ENCODE results near the gene VSTM2L. TPM values are rescaled to one million over a fixed set of nuclear protein-coding genes. Genes with fewer than 3 reads are reported as not detected.

Gene VSTM2L
- total RNA-seq, 1 donor: 1.4 TPM

GRCh38 chr20:37986873-37987601 lies 84.1 kb downstream of the VSTM2L start:
- DNase-seq (ENCODE audit: low read depth): peak; percentile 60
- TF ChIP-seq CTCF (IDR thresholded peaks at IDR 0.05; ENCODE audit: insufficient read depth, low read length): no peak
- no peak overlapping the region for H3K4me3 ChIP-seq (ENCODE audit: low read depth, low read length)

- DNase-seq (ENCODE audit: low read depth): peak; percentile 25
- H3K4me3 ChIP-seq (ENCODE audit: low read depth, low read length): no peak overlapping the region
- no peak for TF ChIP-seq CTCF (IDR thresholded peaks at IDR 0.05; ENCODE audit: insufficient read depth, low read length)
Observed at GRCh38 chr20:37987602-37988290, 84.8 kb downstream of the VSTM2L start.

GRCh38 chr20:37988306-37988954 lies 85.5 kb downstream of the VSTM2L start:
- TF ChIP-seq CTCF (IDR thresholded peaks at IDR 0.05; ENCODE audit: insufficient read depth, low read length): no peak
- no peak for DNase-seq (ENCODE audit: low read depth)
- no peak overlapping the region for H3K4me3 ChIP-seq (ENCODE audit: low read depth, low read length)

GRCh38 chr20:37989601-37990295 lies 86.8 kb downstream of the VSTM2L start:
- H3K4me3 ChIP-seq (ENCODE audit: low read depth, low read length): no peak overlapping the region
- DNase-seq (ENCODE audit: low read depth): no peak
- no peak for TF ChIP-seq CTCF (IDR thresholded peaks at IDR 0.05; ENCODE audit: insufficient read depth, low read length)

GRCh38 chr20:37990571-37991151 lies 87.7 kb downstream of the VSTM2L start:
- DNase-seq (ENCODE audit: low read depth): peak; percentile 56
- no peak overlapping the region for H3K4me3 ChIP-seq (ENCODE audit: low read depth, low read length)
- no peak for TF ChIP-seq CTCF (IDR thresholded peaks at IDR 0.05; ENCODE audit: insufficient read depth, low read length)

GRCh38 chr20:37991157-37991866 lies 88.4 kb downstream of the VSTM2L start:
- H3K4me3 ChIP-seq (ENCODE audit: low read depth, low read length): no peak overlapping the region
- DNase-seq (ENCODE audit: low read depth): no peak
- TF ChIP-seq CTCF (IDR thresholded peaks at IDR 0.05; ENCODE audit: insufficient read depth, low read length): no peak
